ENCODE measurements around the gene PEF1. TPM values are rescaled to one million over a fixed set of nuclear protein-coding genes. Genes with fewer than 3 reads are reported as not detected.
A peak's percentile ranks its signal among the peaks of the same experiment; 100 is the strongest.

The PEF1 gene
- total RNA-seq, 1 experiment from 2014 or later, result 40.3 TPM

- H2BK12ac ChIP-seq (ENCODE audit: insufficient read length, low read depth, low read length), result no peak overlapping the region
- H4K8ac ChIP-seq (replicated peaks; ENCODE audit: insufficient read length, low read depth, low read length), result no peak overlapping the region
- WGBS (ENCODE audit: extremely low coverage, insufficient read length, low lambda C conversion rate), result no CpG with 5 or more reads among the region's 12 CpGs
- H3K27me3 ChIP-seq (ENCODE audit: insufficient read depth, low read length), result no peaks in the 10 kb centered on the region
- no peak overlapping the region for H3K14ac ChIP-seq (ENCODE audit: insufficient read depth, low read length)
- H3K27ac ChIP-seq (ENCODE audit: insufficient read length, low read depth, low read length), result no peak overlapping the region
- H2BK20ac ChIP-seq (ENCODE audit: low read depth, low read length, poor library complexity, severe bottlenecking), result no peak overlapping the region
- no peak overlapping the region for H3K9ac ChIP-seq (ENCODE audit: extremely low read depth, insufficient read length, low read length)
- TF ChIP-seq, protein P1, sequence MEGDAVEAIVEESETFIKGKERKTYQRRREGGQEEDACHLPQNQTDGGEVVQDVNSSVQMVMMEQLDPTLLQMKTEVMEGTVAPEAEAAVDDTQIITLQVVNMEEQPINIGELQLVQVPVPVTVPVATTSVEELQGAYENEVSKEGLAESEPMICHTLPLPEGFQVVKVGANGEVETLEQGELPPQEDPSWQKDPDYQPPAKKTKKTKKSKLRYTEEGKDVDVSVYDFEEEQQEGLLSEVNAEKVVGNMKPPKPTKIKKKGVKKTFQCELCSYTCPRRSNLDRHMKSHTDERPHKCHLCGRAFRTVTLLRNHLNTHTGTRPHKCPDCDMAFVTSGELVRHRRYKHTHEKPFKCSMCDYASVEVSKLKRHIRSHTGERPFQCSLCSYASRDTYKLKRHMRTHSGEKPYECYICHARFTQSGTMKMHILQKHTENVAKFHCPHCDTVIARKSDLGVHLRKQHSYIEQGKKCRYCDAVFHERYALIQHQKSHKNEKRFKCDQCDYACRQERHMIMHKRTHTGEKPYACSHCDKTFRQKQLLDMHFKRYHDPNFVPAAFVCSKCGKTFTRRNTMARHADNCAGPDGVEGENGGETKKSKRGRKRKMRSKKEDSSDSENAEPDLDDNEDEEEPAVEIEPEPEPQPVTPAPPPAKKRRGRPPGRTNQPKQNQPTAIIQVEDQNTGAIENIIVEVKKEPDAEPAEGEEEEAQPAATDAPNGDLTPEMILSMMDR (conservative IDR thresholded peaks at IDR 0.05), result no peak
- DNase-seq, result no peak
- H3K4me1 Mint-ChIP-seq, result no peaks in the 10 kb centered on the region
- H3K36me3 Mint-ChIP-seq (ENCODE audit: insufficient read depth in 1 of 3, low read depth in 3 of 3), result no peaks in the 10 kb centered on the region; a peak in 1 of 7 replicates
- no peaks in the 10 kb centered on the region for H4K20me1 ChIP-seq (ENCODE audit: control insufficient read depth, insufficient read depth, insufficient read length)
- H3K4me3 Mint-ChIP-seq, result no peak overlapping the region; a peak in 1 of 5 replicates
- H3K9me3 ChIP-seq (ENCODE audit: control insufficient read depth, low read depth, low read length), result no peaks in the 10 kb centered on the region
- H3K18ac ChIP-seq (ENCODE audit: insufficient read length, low read depth, low read length), result no peak overlapping the region
- H3K4me2 ChIP-seq (ENCODE audit: insufficient read depth, insufficient read length, low read length), result no peak overlapping the region
- H3K27me3 Mint-ChIP-seq (ENCODE audit: low read depth), result peaks cover 4% of the 10 kb centered on the region
- no peak overlapping the region for H4K5ac ChIP-seq (ENCODE audit: insufficient read length, low read depth, low read length)
- no peaks in the 10 kb centered on the region for H3K23me2 ChIP-seq (ENCODE audit: insufficient read length, low read depth, low read length, poor library complexity, severe bottlenecking)
- peak overlapping the region in 1 of 3 experiments; percentile 66; a peak in 1 of 7 replicates for H3K27ac Mint-ChIP-seq
- H3K4me1 ChIP-seq (ENCODE audit: insufficient read depth, low read length), result no peaks in the 10 kb centered on the region
- H3K23ac ChIP-seq (ENCODE audit: insufficient read length, low read depth, low read length), result no peak overlapping the region
- H3K79me1 ChIP-seq (ENCODE audit: insufficient read depth, low read depth, low read length, poor library complexity, severe bottlenecking), result no peaks in the 10 kb centered on the region
- H3K9me3 Mint-ChIP-seq, result no peaks in the 10 kb centered on the region
- H3K56ac ChIP-seq (ENCODE audit: insufficient read length, low read depth, low read length), result no peak overlapping the region
- no peak overlapping the region for H3K4ac ChIP-seq (ENCODE audit: low read depth, low read length)
- no peak overlapping the region for H2BK120ac ChIP-seq (ENCODE audit: low read depth, low read length, poor library complexity, severe bottlenecking)
- H2BK15ac ChIP-seq (ENCODE audit: low read depth, low read length), result no peak overlapping the region
- H3K79me2 ChIP-seq (ENCODE audit: insufficient read depth, low read length), result no peaks in the 10 kb centered on the region
- H2AFZ ChIP-seq (ENCODE audit: low read length), result no peak overlapping the region
- no peak overlapping the region for H4K91ac ChIP-seq (ENCODE audit: insufficient read length, low read depth, low read length)
- no peak overlapping the region for H3T11ph ChIP-seq (ENCODE audit: low read length)
- H2AK5ac ChIP-seq (ENCODE audit: insufficient read length, low read length), result no peak overlapping the region
- H2BK5ac ChIP-seq (ENCODE audit: insufficient read length, low read length), result no peak overlapping the region
Observed at GRCh38 chr1:31653717-31654473, 9.2 kb upstream of the PEF1 start.
